OCI-LY1 (cell line): ENCODE results near the gene ATF6B.

Experiments used
- EZH2 ChIP-seq: fragments of 200-600 bp; sonication (generic), shearing (Covaris generic); IDR thresholded peaks from 2 replicates; pipeline ENCODE4 v1.8.0; 2017; ENCODE audit warnings: borderline replicate concordance, mixed run types, mild to moderate bottlenecking, antibody characterized with exemption, low read length, moderate library complexity, mixed read lengths
- TF ChIP-seq, protein P1 (sequence below): fragments of 200-600 bp; sonication (generic), shearing (Covaris generic); IDR thresholded peaks from 2 replicates; pipeline ENCODE4 v1.5.1; 2017; ENCODE audit warnings: mild to moderate bottlenecking, antibody characterized with exemption, low read length, moderate library complexity, mixed read lengths

DNA sequence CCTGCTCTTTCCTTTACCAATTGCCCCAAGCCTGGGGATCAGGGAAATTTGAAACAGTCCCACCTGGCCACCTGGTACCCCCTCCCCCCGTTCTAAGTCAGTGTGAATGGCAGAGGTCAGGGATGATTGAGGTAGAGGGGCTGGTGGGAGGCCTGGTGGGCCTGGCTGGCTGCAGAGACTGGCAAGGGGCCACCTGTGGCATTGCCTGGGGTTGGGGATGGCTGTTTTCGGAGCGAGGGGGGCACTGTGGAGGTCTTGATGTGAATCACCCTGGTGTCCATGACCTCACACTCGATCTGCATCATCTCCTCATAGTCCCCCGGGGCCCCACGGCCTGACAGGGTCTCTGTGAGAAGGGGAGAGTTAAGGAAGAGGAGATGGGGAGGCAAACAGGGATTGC lies 12.4 kb downstream of the ATF6B start:
- TF ChIP-seq, protein P1, sequence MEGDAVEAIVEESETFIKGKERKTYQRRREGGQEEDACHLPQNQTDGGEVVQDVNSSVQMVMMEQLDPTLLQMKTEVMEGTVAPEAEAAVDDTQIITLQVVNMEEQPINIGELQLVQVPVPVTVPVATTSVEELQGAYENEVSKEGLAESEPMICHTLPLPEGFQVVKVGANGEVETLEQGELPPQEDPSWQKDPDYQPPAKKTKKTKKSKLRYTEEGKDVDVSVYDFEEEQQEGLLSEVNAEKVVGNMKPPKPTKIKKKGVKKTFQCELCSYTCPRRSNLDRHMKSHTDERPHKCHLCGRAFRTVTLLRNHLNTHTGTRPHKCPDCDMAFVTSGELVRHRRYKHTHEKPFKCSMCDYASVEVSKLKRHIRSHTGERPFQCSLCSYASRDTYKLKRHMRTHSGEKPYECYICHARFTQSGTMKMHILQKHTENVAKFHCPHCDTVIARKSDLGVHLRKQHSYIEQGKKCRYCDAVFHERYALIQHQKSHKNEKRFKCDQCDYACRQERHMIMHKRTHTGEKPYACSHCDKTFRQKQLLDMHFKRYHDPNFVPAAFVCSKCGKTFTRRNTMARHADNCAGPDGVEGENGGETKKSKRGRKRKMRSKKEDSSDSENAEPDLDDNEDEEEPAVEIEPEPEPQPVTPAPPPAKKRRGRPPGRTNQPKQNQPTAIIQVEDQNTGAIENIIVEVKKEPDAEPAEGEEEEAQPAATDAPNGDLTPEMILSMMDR: no peak
- no peak for TF ChIP-seq EZH2
